Transverse colon (tissue), 4 donors: Measurements from ENCODE around the gene SERPINB1.

Experiments
- POLR2AphosphoS5 ChIP-seq, 3 donors: sonication (generic); formaldehyde crosslinking; IDR thresholded peaks; one replicate each; pipeline ENCODE4 v1.6.1; 2016; ENCODE audit warnings: antibody characterized with exemption in 3 of 3
- TF ChIP-seq, protein P1 (sequence below), 5 experiments: fragments of 200-600 bp in 3 of 5; fragments of 450-650 bp in 2 of 5; sonication (generic) in 3 of 5; IDR thresholded peaks; 1 replicate in 2 of 5; 2 replicates in 3 of 5; pipeline ENCODE4 v1.5.1; 2016 to 2017; ENCODE audit warnings: antibody characterized with exemption in 5 of 5, inconsistent platforms in 3 of 5, mild to moderate bottlenecking in 2 of 5, moderate library complexity in 1 of 5

DNA sequence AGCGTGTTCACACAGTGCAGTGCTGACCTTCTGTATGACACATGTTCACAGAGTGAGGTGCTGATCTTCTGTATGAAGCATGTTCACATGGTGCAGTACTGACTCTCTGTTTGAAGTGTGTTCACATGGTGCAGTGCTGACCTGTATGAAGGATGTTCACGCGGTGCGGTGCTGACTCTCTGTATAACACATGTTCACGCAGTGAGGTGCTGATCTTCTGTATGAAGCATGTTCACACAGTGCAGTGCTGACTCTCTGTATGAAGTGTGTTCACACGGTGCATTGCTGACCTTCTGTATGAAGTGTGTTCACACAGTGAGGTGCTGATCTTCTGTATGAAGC, 10.8 kb upstream of the SERPINB1 start:
- TF ChIP-seq, protein P1, sequence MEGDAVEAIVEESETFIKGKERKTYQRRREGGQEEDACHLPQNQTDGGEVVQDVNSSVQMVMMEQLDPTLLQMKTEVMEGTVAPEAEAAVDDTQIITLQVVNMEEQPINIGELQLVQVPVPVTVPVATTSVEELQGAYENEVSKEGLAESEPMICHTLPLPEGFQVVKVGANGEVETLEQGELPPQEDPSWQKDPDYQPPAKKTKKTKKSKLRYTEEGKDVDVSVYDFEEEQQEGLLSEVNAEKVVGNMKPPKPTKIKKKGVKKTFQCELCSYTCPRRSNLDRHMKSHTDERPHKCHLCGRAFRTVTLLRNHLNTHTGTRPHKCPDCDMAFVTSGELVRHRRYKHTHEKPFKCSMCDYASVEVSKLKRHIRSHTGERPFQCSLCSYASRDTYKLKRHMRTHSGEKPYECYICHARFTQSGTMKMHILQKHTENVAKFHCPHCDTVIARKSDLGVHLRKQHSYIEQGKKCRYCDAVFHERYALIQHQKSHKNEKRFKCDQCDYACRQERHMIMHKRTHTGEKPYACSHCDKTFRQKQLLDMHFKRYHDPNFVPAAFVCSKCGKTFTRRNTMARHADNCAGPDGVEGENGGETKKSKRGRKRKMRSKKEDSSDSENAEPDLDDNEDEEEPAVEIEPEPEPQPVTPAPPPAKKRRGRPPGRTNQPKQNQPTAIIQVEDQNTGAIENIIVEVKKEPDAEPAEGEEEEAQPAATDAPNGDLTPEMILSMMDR (IDR thresholded peaks at IDR 0.05) = no peak
- TF ChIP-seq POLR2AphosphoS5 (IDR thresholded peaks at IDR 0.05) = no peak
